ENCODE data around the gene SLC6A9. TPM values are rescaled to one million over a fixed set of nuclear protein-coding genes. Genes with fewer than 3 reads are reported as not detected.

SLC6A9 gene
- total and polyA plus RNA-seq, 2 of the 8 experiments (the other 6 are each of a cell fraction or from before 2014, with no cell fraction given): 20.2 to 24.2 TPM

DNA sequence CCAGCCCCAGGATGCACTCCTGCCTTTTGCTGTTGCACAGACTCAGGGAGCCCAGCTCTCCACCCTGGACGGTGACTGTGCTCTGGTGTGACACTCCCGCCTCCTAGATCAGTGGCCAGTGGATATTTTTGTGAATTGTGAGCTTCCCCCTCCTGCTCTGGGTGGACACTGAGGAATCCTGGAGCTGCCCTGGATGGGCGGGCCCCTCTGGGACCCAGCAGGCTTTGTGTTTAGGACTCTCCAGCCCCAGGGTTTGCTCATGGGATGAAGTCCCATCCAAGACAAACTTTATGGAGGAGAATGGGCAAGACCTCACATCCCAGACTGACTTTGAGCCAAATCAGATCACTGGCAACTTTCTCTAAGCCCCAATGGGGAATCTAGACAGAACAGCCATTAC lies 16.1 kb downstream of the SLC6A9 start (continued):
- TF ChIP-seq, protein P1, sequence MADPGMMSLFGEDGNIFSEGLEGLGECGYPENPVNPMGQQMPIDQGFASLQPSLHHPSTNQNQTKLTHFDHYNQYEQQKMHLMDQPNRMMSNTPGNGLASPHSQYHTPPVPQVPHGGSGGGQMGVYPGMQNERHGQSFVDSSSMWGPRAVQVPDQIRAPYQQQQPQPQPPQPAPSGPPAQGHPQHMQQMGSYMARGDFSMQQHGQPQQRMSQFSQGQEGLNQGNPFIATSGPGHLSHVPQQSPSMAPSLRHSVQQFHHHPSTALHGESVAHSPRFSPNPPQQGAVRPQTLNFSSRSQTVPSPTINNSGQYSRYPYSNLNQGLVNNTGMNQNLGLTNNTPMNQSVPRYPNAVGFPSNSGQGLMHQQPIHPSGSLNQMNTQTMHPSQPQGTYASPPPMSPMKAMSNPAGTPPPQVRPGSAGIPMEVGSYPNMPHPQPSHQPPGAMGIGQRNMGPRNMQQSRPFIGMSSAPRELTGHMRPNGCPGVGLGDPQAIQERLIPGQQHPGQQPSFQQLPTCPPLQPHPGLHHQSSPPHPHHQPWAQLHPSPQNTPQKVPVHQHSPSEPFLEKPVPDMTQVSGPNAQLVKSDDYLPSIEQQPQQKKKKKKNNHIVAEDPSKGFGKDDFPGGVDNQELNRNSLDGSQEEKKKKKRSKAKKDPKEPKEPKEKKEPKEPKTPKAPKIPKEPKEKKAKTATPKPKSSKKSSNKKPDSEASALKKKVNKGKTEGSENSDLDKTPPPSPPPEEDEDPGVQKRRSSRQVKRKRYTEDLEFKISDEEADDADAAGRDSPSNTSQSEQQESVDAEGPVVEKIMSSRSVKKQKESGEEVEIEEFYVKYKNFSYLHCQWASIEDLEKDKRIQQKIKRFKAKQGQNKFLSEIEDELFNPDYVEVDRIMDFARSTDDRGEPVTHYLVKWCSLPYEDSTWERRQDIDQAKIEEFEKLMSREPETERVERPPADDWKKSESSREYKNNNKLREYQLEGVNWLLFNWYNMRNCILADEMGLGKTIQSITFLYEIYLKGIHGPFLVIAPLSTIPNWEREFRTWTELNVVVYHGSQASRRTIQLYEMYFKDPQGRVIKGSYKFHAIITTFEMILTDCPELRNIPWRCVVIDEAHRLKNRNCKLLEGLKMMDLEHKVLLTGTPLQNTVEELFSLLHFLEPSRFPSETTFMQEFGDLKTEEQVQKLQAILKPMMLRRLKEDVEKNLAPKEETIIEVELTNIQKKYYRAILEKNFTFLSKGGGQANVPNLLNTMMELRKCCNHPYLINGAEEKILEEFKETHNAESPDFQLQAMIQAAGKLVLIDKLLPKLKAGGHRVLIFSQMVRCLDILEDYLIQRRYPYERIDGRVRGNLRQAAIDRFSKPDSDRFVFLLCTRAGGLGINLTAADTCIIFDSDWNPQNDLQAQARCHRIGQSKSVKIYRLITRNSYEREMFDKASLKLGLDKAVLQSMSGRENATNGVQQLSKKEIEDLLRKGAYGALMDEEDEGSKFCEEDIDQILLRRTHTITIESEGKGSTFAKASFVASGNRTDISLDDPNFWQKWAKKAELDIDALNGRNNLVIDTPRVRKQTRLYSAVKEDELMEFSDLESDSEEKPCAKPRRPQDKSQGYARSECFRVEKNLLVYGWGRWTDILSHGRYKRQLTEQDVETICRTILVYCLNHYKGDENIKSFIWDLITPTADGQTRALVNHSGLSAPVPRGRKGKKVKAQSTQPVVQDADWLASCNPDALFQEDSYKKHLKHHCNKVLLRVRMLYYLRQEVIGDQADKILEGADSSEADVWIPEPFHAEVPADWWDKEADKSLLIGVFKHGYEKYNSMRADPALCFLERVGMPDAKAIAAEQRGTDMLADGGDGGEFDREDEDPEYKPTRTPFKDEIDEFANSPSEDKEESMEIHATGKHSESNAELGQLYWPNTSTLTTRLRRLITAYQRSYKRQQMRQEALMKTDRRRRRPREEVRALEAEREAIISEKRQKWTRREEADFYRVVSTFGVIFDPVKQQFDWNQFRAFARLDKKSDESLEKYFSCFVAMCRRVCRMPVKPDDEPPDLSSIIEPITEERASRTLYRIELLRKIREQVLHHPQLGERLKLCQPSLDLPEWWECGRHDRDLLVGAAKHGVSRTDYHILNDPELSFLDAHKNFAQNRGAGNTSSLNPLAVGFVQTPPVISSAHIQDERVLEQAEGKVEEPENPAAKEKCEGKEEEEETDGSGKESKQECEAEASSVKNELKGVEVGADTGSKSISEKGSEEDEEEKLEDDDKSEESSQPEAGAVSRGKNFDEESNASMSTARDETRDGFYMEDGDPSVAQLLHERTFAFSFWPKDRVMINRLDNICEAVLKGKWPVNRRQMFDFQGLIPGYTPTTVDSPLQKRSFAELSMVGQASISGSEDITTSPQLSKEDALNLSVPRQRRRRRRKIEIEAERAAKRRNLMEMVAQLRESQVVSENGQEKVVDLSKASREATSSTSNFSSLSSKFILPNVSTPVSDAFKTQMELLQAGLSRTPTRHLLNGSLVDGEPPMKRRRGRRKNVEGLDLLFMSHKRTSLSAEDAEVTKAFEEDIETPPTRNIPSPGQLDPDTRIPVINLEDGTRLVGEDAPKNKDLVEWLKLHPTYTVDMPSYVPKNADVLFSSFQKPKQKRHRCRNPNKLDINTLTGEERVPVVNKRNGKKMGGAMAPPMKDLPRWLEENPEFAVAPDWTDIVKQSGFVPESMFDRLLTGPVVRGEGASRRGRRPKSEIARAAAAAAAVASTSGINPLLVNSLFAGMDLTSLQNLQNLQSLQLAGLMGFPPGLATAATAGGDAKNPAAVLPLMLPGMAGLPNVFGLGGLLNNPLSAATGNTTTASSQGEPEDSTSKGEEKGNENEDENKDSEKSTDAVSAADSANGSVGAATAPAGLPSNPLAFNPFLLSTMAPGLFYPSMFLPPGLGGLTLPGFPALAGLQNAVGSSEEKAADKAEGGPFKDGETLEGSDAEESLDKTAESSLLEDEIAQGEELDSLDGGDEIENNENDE (IDR thresholded peaks at IDR 0.05; ENCODE audit: insufficient replicate concordance, low read length): no peak
- TF ChIP-seq ASH2L (IDR thresholded peaks at IDR 0.05; ENCODE audit: low read length) (no peak), TEAD4 (IDR thresholded peaks at IDR 0.05; ENCODE audit: low read depth, low read length) (no peak), POLR2A (IDR thresholded peaks at IDR 0.05; ENCODE audit: control extremely low read depth in 1 of 2, low read depth in 2 of 2, low read length in 2 of 2) (no peak)

Measured in H1 (cell line).